ENCODE measurements around the gene FAM174B.

DNA sequence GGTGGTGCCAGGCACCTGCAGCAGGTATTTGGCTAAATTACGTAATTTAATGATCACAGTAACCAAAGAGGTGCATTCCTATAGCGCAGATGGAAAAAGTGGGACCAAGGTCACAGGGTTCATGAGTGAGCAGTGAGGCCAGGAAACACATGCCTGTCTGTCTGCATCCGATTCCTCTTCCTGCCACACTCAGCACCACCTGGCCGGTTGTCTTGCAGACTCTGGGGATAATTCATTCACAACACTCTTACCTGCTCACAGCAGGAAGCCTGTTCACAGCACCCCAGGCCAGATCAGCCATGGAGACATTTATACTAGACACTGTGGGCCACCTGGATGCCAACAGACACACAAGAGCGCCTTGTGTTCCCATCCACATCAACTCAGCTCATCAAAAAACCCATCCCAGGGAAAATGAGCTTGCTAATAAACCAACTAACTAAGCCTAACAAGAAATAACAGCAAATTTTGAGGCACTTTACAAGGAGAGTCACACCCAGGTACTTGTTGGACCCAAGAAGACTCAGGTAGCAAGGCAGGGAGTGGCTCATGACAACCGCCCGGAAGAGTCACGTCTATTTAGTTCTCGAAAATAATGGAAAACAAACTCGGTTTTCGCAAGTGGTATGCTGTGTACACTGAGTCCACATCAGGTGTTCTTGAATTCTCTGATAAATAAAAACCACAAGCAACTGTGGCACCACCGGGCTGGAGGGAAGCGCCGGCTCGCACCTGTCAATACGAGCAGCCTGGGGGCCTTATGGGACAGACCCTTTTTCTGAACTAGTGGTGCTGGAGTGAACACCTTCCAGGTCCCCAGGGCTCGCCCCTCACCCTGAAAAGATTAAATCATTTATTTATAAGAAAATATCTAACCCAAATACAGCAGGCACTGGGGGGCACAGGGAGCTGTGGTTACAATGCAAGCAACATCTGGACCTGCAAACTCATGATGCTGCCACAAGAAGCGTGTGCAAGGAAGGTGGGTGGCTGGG is 40.5 kb downstream of the FAM174B start:
- TF ChIP-seq, protein P1, sequence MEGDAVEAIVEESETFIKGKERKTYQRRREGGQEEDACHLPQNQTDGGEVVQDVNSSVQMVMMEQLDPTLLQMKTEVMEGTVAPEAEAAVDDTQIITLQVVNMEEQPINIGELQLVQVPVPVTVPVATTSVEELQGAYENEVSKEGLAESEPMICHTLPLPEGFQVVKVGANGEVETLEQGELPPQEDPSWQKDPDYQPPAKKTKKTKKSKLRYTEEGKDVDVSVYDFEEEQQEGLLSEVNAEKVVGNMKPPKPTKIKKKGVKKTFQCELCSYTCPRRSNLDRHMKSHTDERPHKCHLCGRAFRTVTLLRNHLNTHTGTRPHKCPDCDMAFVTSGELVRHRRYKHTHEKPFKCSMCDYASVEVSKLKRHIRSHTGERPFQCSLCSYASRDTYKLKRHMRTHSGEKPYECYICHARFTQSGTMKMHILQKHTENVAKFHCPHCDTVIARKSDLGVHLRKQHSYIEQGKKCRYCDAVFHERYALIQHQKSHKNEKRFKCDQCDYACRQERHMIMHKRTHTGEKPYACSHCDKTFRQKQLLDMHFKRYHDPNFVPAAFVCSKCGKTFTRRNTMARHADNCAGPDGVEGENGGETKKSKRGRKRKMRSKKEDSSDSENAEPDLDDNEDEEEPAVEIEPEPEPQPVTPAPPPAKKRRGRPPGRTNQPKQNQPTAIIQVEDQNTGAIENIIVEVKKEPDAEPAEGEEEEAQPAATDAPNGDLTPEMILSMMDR (IDR thresholded peaks at IDR 0.05) = no peak
- TF ChIP-seq POLR2A (IDR thresholded peaks at IDR 0.05) (no peak), POLR2AphosphoS5 (IDR thresholded peaks at IDR 0.05) (no peak)
